Right renal pelvis (tissue), 4 donors: Measurements from ENCODE around the gene MAML3. TPM values are rescaled to one million over a fixed set of nuclear protein-coding genes. Genes with fewer than 3 reads are reported as not detected.

Source experiments
- DNase-seq, 4 donors: peaks; one replicate each; pipeline ENCODE4 v3.0.0-alpha.2; 2013; ENCODE audit warnings: low read depth in 4 of 4, low spot score in 3 of 4, missing footprints in 1 of 4
- polyA plus RNA-seq, 4 donors: library from polyadenylated mRNA; unstranded; fragments of 120-200 nt; gene quantifications; one replicate each; pipeline ENCODE4 v1.2.1, GENCODE V29; 2013; ENCODE audit not compliant: insufficient read length in 4 of 4

The MAML3 gene
- polyA plus RNA-seq, 4 donors: 17.4 to 19.8 (median 17.9) TPM

DNA sequence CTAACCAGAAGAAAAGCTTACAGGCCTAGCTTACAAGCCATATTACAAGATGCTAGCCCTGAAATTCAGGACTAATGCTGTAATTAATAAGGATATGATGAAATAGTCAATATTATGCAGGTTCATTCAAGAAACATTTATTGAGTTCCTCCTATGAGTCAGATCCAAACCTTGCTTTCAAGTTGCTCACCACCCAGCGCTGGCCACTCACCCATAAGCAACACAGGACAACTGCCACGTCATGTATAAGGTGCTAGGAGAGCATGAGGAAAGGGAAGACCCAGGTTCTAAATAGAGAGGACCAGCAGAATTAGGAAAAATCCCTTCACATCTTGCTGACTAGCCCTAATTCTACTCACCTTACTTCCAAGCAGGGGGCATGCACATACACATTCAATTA lies 23.3 kb downstream of the MAML3 start:
- no peak for DNase-seq

- DNase-seq: no peak
Observed at GRCh38 chr4:140127422-140127821, 26.6 kb downstream of the MAML3 start.

DNA sequence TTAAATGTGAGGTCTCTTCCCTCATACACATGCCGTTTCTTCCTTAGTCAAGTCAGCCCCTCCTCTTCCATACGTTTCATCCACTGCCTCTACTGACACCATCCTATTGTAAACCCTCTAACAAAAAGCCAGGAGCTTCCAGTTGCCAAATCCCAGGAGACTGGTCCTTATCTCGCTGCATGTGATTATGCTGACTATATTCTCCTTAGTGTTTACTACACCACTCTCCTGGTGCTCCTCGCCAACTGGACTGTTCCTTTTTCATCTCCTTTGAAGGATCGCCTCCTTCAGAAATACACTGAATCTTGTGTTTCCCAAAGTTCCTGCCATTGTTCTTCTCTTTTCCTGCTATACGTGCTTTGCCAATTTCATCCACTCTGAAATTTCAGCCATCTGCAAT lies 27.7 kb downstream of the MAML3 start:
- no peak for DNase-seq

DNA sequence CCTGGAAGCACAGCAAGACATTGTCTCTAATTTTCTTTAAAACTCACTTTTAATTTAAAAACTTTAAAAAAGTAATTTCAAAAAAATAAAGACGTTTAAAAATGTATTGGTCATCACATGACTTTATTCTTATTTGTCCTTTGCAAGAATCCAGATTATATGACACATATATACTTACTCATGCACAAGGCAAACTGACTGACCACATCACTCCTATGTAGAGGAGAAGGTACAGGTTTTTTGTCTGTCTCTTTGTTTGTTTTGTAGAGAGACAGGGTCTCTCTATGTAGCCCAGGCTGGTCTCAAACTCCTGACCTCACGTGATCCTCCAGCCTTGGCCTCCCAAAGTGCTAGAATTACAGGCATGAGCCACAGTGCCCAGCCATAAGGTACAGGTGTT lies 28.6 kb downstream of the MAML3 start:
- DNase-seq: no peak

DNA sequence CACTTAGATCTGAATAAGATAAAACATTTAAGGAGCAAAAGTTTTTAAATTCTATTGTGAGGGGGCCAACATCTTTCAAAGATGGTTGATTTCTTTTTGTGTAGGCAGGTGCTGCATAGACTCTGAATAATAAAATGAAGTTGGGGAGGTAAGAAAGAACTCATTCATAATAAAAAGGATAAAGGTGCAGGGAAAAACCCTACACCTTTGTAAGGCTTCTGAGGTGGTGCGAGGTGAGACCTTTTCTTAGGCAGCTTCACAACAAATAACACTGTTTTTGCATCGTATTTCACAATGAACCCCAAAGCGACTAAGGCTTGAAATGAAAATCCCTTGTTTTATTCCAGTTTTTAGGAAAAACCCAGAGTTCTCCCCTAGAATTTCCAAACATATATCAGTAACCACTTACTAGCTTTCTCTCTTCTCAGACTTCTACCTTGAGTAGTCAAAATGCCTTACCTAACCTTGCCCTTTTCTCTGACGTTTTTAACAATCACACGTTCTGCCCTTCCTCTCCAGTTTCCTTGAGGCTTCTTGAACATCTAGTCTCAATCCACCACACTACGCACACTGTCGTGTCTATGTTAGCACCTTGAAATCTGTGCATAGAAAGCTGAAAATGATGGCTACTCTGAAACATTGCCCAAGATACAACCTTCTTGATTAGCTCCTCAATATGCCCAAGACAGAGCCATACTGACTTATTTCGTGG lies 30.2 kb downstream of the MAML3 start:
- DNase-seq: no peak

DNA sequence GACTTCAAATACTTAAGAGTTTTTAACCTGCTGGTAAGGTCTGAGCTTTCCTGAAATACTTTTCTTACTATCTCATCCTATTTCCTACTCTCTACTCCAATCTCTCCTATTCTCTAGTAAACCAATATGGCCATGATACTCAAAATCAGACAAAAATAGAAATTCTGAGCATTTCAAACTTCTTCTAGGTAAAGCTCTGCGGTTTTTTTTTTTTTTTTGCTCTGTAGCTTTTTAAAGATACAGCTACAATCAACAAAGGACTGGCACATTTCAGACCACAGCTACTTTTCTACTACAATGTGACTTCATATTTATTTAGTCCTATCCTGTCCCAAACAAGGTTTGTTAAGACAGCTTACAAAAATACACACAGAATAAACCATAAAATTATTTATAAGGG lies 31.1 kb downstream of the MAML3 start:
- DNase-seq: no peak

GRCh38 chr4:140121646-140122045 lies 32.3 kb downstream of the MAML3 start:
- DNase-seq: no peak

- DNase-seq: no peak
Observed at GRCh38 chr4:140118931-140119640, 34.9 kb downstream of the MAML3 start.

DNA sequence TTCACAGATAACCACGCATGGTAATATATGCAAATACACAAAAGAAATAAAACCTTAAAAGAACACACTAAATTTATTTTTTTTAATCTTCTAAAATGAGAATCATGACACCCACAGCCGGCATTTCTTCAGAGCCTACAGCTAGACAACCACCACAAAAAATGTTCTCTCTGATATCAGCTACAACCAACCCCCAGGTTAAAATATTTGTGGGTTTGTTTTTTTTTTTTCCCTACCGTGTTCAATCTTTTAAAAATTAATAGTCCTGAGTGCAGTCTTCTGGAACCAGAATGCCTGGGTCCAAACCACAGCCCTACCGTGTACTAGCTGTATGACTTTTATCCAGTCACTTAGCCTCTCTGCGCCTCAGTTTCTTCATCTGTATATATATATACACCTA lies 36.0 kb downstream of the MAML3 start:
- DNase-seq: no peak

- DNase-seq: no peak
Observed at GRCh38 chr4:140116442-140117104, 37.4 kb downstream of the MAML3 start.

DNA sequence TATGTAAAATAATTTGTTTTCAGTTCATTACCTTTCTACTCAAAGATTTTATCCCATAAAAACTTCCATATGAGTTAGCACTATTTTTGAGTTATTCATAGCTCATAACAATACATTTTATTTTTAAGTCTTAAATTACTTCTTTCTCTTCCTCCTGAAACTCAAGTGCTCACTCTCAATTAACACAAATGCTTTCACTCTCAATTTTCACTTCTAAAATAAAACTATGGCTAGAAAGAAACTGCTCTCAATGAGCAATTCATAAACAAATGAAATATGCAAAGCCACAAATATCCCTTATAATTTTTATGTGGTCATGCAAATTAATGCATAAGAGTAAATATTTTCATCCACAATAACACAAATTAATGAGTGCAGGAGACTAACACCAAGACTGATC lies 38.8 kb downstream of the MAML3 start:
- no peak for DNase-seq

GRCh38 chr4:140113653-140114052 lies 40.3 kb downstream of the MAML3 start:
- no peak for DNase-seq

GRCh38 chr4:140112576-140112975 lies 41.4 kb downstream of the MAML3 start:
- no peak for DNase-seq

GRCh38 chr4:140111256-140111655 lies 42.7 kb downstream of the MAML3 start:
- no peak for DNase-seq

GRCh38 chr4:140110542-140111215 lies 43.3 kb downstream of the MAML3 start:
- DNase-seq: no peak

GRCh38 chr4:140109737-140110136 lies 44.2 kb downstream of the MAML3 start:
- no peak for DNase-seq

DNA sequence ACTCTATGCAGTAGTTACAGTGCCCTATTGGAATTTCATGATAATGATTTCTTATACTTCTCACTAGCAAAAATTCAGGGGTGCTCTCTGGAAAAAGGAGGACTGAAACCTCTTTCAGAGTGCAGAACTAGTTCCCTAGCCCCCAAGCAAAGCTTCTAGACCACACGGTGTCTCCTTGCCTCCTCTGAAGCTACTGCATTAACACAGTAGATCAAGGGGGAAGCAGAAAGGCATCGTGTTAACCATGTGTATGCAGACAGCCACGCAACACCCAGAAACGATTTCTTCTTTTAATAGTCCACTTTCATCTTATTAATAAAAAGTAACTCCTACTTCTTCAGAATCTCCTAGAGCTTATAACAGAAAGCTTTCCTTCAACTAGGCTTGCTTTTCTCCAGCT lies 44.7 kb downstream of the MAML3 start:
- DNase-seq: no peak

- no peak for DNase-seq
Observed at GRCh38 chr4:140108713-140109230, 45.2 kb downstream of the MAML3 start.

DNA sequence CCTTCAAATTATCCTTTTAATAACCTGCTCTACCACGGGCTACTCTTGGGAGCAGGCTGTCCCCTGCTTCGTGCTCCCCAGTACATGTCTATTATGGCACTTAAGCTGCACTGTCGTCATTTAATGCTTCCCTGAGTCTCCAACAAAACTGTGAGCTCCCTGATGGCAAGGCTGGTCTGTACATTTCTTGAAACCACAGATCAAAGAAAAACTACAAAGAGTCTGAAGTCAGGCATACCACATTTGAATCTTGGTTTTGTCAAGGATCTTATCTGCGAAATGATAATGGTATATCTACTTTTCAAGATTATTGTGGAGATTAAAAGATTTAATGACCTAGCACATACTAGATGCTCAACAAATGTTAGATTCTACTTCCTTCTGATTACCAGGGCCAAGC lies 45.7 kb downstream of the MAML3 start:
- DNase-seq: no peak

- DNase-seq: no peak
Observed at GRCh38 chr4:140106289-140106844, 47.6 kb downstream of the MAML3 start.

DNA sequence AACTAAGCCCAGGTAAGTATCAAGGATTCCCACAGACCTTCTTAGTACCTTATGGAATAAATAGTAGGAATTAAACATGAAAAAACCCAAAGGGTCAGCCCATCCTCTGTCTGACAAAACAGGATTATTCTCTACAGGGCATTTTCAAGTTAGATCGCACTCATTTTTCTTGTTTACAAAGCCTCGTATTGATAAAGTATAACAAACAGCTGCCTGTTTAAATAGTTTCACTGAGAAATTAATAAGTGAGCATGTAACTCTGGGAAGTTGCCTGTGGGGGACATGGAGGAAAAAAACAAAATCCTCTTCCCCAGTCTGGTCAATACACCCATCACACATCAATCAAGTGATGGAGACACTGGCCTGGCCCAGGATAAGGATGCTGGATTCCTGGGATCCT lies 48.5 kb downstream of the MAML3 start:
- no peak for DNase-seq
